Natural killer cell (primary cell): ENCODE results near the gene SLC41A2. TPM values are rescaled to one million over a fixed set of nuclear protein-coding genes. Genes with fewer than 3 reads are reported as not detected.

ENCODE experiments used
- ATAC-seq, 3 donors: fragments of 150-1000 bp in 2 of 3; fragments of 200-7000 bp in 1 of 3; cut with Tn5 transposase; 1 replicate in 1 of 3; 2 replicates in 2 of 3; pipeline ENCODE4 v1.10.0; 2021; ENCODE audit warnings: mild to moderate bottlenecking in 2 of 3, moderate library complexity in 2 of 3
- DNase-seq, 2 donors: peaks; one replicate each; pipeline versions ENCODE4 v3.0.0 to v3.0.0-alpha.2; 2013 to 2021; ENCODE audit warnings: mixed read lengths in 1 of 2
- H3K27ac ChIP-seq: one replicate; pipeline ENCODE4 v1.5.1; 2013; ENCODE audit warnings: mild to moderate bottlenecking, low read length
- H3K27me3 ChIP-seq: one replicate; pipeline ENCODE4 v1.6.1; 2013; ENCODE audit warnings: low read length; ENCODE audit not compliant: control insufficient read depth, insufficient read depth
- H3K36me3 ChIP-seq: one replicate; pipeline ENCODE4 v1.6.1; 2013; ENCODE audit warnings: low read length; ENCODE audit not compliant: control insufficient read depth, insufficient read depth
- H3K4me1 ChIP-seq: one replicate; pipeline ENCODE4 v1.6.1; 2013; ENCODE audit warnings: low read length; ENCODE audit not compliant: control insufficient read depth, insufficient read depth
- H3K4me3 ChIP-seq: one replicate; pipeline ENCODE4 v1.5.1; 2013; ENCODE audit warnings: low read length
- H3K9me3 ChIP-seq: one replicate; pipeline ENCODE4 v1.6.1; 2013; ENCODE audit warnings: low read length; ENCODE audit not compliant: control insufficient read depth, insufficient read depth
- H3K27ac Mint-ChIP-seq, 2 donors: one replicate each; pipeline ENCODE4 v1.8.0; 2022; ENCODE audit warnings: mild to moderate bottlenecking in 2 of 2, mixed read lengths in 2 of 2, moderate library complexity in 1 of 2
- H3K27me3 Mint-ChIP-seq, 2 donors: one replicate each; pipeline ENCODE4 v1.8.0; 2022; ENCODE audit warnings: low read depth in 2 of 2, mixed read lengths in 2 of 2
- H3K36me3 Mint-ChIP-seq: one replicate; pipeline ENCODE4 v1.8.0; 2022; ENCODE audit warnings: mixed read lengths
- H3K4me1 Mint-ChIP-seq, 2 donors: one replicate each; pipeline ENCODE4 v1.8.0; 2022; ENCODE audit warnings: mixed read lengths in 2 of 2
- H3K4me3 Mint-ChIP-seq: one replicate; pipeline ENCODE4 v1.8.0; 2022; ENCODE audit warnings: mild to moderate bottlenecking, moderate library complexity, mixed read lengths
- H3K9me3 Mint-ChIP-seq, 2 donors: one replicate each; pipeline ENCODE4 v1.8.0; 2022; ENCODE audit warnings: mixed read lengths in 2 of 2
- CTCF ChIP-seq: fragments of 200-600 bp; IDR thresholded peaks from one replicate; pipeline ENCODE4 v1.8.0; 2022; ENCODE audit warnings: antibody characterized with exemption
- WGBS: methylation state at CpG from one replicate; pipeline ENCODE4 v1.1.7; 2013; ENCODE audit warnings: missing lambda C conversion rate; ENCODE audit not compliant: insufficient coverage; 5-methylcytosine and 5-hydroxymethylcytosine counted together
- intact Hi-C: fragments of 100-400 bp; cut with micrococcal nuclease; formaldehyde crosslinking; loops from one replicate; pipeline ENCODE4 v1.14.2; 2022
- total RNA-seq, 4 donors: library from RNA; stranded (reverse); fragments of 120-200 nt in 1 of 4; gene quantifications; one replicate each; pipeline versions ENCODE4 v1.2.3 to v1.2.4, GENCODE V29; 2013 to 2022

SLC41A2 gene
- total RNA-seq, 3 donors from 2014 or later (not counting 1 experiment from before 2014, with no cell fraction given) = 1.3 to 3.5 (median 1.7) TPM

DNA sequence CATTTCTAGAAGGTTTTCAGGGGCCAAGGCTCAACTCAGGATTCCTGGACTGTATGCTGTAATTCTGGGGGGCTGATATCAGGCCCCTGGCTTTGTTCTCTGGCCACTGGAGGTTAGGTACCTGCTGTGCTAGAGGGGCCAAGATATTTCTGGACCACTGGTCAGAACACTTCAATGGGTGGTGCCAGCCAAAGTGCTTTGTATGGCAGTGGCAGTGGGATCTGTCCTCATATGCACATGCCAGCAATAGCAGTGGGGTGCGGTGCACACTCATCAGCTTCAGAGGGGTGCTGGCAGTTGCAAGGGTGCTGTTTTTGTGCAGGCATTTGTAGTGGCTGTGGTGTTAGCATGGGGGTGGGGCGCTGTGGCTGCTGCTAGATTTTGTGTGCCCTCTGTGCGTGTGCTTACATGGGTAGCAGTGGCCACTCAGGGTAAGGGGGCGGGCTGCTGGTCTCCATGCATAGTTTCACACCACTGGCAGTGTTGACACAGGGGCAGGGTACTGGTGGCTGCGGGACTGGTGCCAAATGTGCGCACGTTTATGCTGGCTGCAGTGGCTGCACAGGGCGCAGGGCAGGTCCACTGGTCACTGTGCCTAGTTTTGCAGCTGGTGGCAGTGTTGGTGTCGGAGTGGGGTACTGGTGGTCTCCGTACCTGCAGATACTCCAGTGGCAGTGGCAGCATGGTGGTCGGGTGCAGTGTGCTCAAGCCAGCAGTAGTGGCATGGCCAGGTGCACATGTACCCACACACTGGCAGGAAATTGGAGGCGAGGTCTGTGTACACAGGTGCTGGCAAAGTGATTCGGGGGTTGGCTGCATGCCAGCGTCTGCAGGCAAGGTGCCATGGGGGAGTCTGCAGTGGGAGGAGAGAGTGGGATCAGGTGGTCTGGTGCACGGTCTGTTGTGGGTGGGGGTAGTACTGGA is 40.6 kb upstream of the SLC41A2 start:
- H3K4me3 Mint-ChIP-seq = no peak overlapping the region
- no peaks in the 10 kb centered on the region for H3K4me1 ChIP-seq

DNA sequence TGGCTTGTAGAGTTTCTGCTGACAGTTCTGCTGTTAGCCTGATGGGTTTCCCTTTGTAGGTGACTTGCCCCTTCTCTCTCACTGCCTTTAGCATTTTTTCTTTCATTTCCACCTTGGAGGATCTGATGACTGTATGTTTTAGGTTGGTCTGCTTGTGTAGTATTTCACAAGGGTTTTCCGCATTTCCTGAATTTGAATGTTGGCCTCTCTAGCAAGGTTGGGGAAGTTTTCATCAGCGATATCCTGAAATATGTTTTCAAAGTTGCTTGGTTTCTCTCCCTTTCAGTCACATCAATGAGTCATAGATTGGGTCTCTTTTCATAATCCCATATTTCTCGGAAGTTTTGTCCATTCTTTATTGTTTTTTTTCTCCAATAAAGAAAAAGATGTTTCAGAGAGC is 39.5 kb upstream of the SLC41A2 start:
- no peak overlapping the region for H3K27ac Mint-ChIP-seq
- ATAC-seq (no peak), DNase-seq (no peak)
- H3K4me3 Mint-ChIP-seq = no peak overlapping the region
- Histone ChIP-seq H3K4me3 (no peak overlapping the region), H3K27me3 (no peaks in the 10 kb centered on the region), H3K27ac (no peak overlapping the region), H3K4me1 (no peaks in the 10 kb centered on the region), H3K36me3 (peaks cover 44% of the 10 kb centered on the region), H3K9me3 (no peaks in the 10 kb centered on the region)
- TF ChIP-seq CTCF = no peak
- intact Hi-C loops = no loop called here
- H3K27me3 Mint-ChIP-seq = no peaks in the 10 kb centered on the region
- peaks cover 0 to 4% of the 10 kb centered on the region in 2 donors for H3K4me1 Mint-ChIP-seq
- no peaks in the 10 kb centered on the region for H3K9me3 Mint-ChIP-seq
- peaks cover 42% of the 10 kb centered on the region for H3K36me3 Mint-ChIP-seq
- WGBS = 100% methylated on average over 2 of the region's 3 CpGs

More for the DNA sequence above, 40.6 kb upstream of the SLC41A2 start:
- intact Hi-C loops = no loop called here
- no peaks in the 10 kb centered on the region for H3K9me3 ChIP-seq
- no peak overlapping the region for H3K4me3 ChIP-seq
- no peak for ATAC-seq
- no peak for TF ChIP-seq CTCF
- no peaks in the 10 kb centered on the region for H3K9me3 Mint-ChIP-seq
- H3K27me3 Mint-ChIP-seq = no peaks in the 10 kb centered on the region
- H3K36me3 Mint-ChIP-seq = peaks cover 41% of the 10 kb centered on the region
- DNase-seq = no peak
- H3K27ac Mint-ChIP-seq = no peak overlapping the region
- H3K4me1 Mint-ChIP-seq = peaks cover 0 to 4% of the 10 kb centered on the region in 2 donors
- no peak overlapping the region for H3K27ac ChIP-seq
- H3K27me3 ChIP-seq = no peaks in the 10 kb centered on the region
- 89% methylated on average over 15 of the region's 15 CpGs for WGBS
- peaks cover 45% of the 10 kb centered on the region for H3K36me3 ChIP-seq

DNA sequence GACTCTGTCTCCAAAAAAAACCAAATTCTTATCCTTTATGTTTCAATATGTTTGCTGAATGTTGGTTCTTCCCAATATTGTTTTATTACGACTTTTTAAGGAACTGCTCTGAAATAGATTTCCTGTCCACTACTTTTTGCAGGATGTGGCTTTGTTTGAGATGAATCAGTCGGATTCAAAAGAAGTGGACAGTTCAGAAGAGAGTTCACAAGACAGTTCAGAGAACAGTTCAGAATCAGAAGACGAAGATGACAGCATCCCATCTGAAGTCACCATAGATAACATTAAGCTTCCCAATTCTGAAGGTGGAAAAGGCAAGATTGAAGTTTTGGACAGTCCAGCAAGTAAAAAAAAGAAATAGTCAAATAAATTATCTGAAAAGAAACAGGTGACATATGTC is 36.2 kb upstream of the SLC41A2 start:
- no peaks in the 10 kb centered on the region for H3K27me3 Mint-ChIP-seq
- ATAC-seq (no peak), DNase-seq (no peak)
- Histone ChIP-seq H3K4me1 (no peaks in the 10 kb centered on the region), H3K27me3 (no peaks in the 10 kb centered on the region), H3K4me3 (no peak overlapping the region), H3K36me3 (peaks cover 41% of the 10 kb centered on the region), H3K27ac (no peak overlapping the region), H3K9me3 (no peaks in the 10 kb centered on the region)
- no peak overlapping the region for H3K4me3 Mint-ChIP-seq
- H3K36me3 Mint-ChIP-seq = peaks cover 28% of the 10 kb centered on the region
- 83% methylated on average over 3 of the region's 3 CpGs for WGBS
- H3K27ac Mint-ChIP-seq = no peak overlapping the region
- H3K9me3 Mint-ChIP-seq = no peaks in the 10 kb centered on the region
- no peak for TF ChIP-seq CTCF
- H3K4me1 Mint-ChIP-seq = peaks cover 0 to 7% of the 10 kb centered on the region in 2 donors
- intact Hi-C loops = no loop called here
